ENCODE measurements around the gene MYBPH.

DNA sequence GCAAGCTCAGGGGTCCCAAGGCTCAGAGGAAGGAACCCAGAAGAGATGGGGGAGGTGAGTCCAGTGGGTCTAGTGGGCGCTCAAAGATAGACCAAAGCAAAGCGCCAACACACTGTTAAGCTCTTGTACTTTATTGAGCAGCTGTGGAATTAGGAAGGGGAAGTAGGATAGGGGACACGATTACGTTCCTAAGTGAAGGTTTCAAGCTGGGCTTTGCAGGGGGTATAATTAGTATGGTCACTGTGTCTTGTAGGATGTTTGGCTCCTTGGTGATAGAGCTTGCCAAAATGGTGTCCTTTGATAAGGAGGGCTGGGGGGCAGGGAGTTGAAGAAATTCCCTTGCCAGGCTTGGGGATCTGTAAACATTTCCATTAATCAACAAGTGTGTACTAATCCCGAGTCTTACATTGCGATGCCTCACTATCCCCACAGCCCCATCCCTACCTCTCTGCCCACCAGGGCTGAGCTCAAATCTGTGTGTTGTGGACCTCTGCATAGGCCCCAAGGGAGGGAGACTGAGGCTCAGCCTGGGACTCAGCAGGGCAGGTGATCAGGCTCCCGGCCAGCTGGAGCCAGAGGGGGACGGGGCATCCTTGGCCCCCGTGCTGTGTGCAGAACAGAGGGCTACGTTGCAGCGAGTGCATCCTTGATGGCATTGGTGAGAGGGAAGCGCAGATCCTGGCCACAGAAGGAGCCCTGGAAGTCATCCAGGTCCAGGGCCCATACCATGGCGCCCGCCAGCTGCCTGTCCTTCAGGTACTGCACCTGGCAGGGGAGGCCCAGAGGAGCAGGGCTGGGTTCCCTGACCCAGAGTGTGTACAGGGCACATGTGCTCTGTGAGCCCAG is 3.4 kb upstream of the MYBPH start:
- TF ChIP-seq, protein P1, sequence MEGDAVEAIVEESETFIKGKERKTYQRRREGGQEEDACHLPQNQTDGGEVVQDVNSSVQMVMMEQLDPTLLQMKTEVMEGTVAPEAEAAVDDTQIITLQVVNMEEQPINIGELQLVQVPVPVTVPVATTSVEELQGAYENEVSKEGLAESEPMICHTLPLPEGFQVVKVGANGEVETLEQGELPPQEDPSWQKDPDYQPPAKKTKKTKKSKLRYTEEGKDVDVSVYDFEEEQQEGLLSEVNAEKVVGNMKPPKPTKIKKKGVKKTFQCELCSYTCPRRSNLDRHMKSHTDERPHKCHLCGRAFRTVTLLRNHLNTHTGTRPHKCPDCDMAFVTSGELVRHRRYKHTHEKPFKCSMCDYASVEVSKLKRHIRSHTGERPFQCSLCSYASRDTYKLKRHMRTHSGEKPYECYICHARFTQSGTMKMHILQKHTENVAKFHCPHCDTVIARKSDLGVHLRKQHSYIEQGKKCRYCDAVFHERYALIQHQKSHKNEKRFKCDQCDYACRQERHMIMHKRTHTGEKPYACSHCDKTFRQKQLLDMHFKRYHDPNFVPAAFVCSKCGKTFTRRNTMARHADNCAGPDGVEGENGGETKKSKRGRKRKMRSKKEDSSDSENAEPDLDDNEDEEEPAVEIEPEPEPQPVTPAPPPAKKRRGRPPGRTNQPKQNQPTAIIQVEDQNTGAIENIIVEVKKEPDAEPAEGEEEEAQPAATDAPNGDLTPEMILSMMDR (IDR thresholded peaks at IDR 0.05) = no peak
- no peak for TF ChIP-seq EZH2 (IDR thresholded peaks at IDR 0.05; ENCODE audit: borderline replicate concordance, insufficient read depth, low read depth, low read length, poor library complexity, severe bottlenecking)

All from B cell (primary cell).